Left forelimb (tissue), 1 donor: ENCODE measurements around the gene NPBWR2.

Experiments
- DNase-seq: peaks from one replicate; pipeline ENCODE4 v3.0.0-alpha.2; 2018; ENCODE audit warnings: low spot score

Gene NPBWR2

DNA sequence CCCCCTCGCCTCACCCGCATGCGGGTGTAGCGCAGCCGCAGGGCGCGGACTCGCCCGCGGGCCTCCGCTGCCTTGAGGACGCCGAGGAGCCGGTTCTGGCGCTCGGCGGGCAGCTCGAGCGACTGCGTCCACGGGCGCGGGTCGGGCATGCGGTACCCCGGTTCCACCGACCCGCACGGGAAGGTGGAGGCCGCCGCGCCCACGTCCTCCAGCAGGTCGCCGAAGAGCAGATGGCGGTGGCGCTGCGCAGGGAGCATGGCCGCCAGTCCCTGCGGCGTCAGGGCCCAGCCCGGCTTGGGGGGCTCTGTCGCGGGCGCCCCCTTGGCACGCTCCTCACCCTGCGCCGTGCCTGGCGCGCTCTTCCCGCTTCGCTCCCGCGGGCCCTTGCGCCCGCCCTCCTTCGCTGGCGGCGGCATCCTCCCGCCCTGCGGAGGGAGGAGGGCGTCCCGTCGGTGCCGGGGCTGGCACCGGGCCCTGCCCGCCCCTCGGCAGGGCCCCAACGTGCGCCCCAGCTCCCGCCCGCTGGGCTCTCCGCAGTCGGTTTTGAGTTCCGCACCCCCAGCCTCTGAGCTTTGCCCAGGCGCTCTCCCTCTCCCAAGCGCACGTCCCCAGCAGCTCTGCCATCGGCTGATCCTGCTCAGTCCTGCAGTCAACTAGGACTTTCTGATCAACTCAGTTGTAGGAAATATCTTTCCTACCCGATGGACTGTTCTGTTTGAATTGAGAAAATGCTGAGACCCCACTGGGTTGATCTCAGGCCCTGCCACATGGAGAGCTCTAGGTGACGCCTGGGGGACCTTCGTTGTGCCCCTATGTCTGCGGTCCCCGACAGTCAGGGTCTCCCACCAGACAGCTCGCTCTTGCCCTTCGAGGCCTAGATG lies 23.3 kb downstream of the NPBWR2 start, which contains the start of gene LKAAEAR1:
Gene LKAAEAR1 (minus strand): TSS at position 595 of the 881 bp plus-strand sequence. CDS start 179 bp downstream, at position 416.
- no peak for DNase-seq

DNA sequence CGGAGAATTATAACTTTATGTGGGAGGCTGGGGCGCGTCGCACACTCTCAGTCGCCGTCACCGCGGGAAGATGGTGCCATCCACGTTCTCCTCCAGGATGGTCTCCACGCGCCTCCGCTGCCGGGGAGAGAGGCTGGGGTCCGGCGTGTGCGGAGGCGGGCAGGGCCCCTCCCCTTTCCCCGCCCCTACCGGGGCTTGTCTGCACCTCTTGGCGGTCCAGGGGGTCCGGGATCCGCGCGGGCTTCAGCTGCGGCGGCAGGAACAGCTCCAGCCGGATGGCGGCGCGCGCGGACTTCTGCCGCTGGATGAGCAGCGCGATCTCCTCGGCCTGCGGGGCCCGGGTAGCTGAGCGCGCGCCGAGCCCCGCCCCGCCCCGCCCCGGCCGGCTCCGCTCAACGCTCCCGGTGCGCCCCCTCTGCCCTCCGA lies 24.0 kb downstream of the NPBWR2 start:
- peak; percentile 84 for DNase-seq

DNA sequence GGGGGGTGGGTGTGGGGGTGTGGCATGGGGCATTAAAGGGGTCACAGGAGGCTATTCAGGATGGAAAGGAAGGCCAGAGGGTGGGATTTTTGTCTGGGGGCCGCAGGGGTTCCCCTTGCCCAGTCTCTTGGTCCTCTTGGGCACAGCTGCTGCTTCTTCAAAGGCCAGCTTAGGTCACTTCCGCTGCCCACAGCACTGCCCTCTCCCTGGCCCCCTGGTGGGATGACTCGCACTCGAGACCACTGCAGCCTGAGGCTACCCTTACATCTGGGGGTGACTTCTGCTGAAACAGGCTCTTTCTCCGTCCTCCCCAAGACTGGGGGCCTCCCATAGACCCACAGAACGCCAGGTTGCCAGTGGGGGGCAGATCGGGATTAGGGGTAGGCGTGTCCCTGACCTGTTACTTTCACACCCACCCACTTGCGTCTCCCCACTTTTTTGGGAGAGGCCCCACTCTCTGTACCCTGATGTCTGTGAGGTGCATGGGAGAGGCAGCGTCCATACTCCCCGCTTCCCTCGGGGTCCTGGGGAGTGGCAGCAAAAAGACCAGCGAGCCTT lies 24.5 kb downstream of the NPBWR2 start:
- no peak for DNase-seq

DNA sequence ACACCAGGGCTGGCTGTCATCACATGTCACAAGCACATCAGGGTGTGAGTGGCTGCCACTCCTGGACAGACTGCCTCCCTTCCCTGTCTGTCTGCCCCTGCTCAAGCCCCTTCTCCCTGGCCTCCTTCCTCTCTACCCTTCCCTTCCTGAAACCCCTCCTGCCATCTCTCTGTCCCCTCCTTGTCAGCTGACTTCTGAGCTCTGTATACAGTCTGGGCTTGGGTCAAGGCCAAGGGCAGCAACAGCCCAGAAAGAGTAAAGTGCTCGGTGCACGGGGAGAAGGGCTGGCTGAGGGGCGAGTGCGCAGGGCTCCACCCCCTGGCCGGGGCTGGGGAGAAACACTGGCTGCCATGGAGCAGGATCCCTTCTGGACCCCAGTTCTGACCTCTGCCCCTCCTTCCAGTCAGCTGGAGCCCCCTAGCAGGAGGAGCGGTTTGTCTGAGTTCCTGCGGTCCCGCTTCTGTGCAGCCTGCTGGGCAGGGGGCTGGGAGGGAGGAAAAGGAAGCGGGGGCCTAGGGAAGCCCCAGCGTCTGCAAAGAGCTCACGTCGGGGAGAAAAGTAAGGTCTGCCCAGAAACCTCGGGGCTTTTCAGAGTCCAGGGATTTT lies 25.1 kb downstream of the NPBWR2 start:
- no peak for DNase-seq

DNA sequence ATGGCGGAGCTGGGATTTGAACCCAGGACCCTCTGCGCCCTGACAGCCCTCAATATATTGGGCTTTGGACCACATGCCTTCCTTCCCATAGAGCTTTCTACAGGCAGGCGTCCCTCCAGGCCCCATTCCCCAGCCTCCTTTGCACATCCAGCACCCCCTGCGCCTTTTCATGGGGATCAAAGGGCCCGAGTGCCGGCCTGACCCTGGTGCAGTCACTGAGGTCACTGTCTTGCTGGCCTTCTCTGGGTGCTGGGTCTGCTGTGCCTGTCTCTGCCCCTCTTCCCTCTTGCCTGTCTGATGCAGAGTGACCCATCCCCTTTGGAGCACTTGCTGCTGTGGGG lies 25.8 kb downstream of the NPBWR2 start:
- DNase-seq = no peak

DNA sequence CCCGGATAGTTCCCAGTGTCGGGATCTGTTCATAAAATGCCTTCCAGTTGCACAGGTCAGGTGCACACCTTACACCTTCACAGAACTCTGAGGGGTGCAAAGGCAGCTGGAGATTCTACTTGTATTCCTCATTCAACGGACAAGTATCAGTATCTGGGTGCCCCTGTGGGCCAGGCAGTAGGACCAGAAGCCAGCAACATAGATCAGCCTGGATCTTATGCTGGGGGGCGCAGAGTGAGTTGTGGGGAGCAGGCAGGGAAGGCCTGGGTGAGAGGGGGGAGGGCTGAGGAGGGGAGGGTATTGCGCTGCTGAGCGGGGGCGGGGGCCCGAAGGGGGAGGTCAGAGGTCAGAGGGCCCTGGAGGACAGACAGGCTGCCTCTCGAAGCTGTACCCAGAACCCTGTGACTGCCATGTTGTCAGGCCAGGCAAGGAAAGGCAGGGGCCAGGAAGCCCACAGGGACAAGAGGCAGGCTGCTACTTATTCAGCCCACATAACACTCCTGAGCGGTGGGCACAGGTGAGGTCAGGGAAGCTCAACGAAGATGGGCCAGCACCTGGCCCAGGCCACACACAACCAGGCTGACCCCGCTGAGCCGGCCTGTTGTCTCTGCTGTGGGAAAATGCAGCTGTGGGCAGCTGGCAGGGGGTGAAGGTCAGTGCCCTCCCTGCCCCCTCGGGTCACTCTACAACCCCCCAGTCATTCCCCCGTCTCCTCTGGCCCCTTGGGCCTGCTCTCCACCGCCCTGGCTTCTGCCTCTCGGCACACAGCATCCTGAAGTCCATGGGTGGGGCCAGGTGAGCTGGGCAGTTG lies 26.3 kb downstream of the NPBWR2 start:
- no peak for DNase-seq

DNA sequence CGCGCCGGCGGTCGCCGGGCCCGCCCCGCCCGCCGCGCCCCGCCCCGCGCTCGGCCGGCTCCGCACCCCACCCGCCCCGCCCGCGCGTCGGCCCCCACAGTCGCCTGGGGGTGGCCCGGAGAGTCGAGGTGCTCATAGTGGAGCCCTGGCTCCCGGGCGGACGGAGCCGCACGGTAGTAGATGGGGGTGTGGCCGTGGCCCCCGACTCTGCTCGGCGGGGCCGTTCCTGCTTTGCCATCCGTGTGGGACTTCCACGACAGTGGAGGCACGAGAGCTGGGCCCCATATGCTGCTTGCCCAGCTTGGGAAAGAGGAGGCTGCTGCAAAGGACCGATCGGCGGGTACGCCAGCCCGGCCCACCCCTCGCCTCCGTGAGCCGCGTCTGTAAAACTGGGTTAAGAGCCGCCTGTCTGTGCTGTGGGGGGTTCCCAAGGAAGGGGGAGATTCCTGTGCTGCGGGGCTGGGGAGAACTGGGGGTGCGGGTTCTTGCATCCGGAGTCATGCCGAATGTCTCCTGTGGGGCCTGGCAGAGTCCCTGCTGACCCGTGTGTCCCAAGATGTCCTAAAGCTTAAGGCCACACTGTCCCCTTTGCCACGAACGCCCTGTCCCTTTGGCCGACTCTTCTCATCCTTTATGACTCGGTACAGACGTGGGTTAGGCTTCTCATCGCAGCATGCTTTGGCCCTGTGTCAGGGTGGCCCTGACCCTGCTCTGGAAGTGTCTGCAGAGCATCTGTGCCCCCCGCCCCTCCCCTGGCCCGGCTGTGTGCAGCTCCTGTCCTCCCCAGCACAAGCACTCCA lies 27.2 kb downstream of the NPBWR2 start, which contains the start of gene OPRL1:
Gene OPRL1 (plus strand): TSS at position 70 of the 800 bp plus-strand sequence. CDS start 12,639 bp downstream, outside the sequence.
- DNase-seq = no peak

DNA sequence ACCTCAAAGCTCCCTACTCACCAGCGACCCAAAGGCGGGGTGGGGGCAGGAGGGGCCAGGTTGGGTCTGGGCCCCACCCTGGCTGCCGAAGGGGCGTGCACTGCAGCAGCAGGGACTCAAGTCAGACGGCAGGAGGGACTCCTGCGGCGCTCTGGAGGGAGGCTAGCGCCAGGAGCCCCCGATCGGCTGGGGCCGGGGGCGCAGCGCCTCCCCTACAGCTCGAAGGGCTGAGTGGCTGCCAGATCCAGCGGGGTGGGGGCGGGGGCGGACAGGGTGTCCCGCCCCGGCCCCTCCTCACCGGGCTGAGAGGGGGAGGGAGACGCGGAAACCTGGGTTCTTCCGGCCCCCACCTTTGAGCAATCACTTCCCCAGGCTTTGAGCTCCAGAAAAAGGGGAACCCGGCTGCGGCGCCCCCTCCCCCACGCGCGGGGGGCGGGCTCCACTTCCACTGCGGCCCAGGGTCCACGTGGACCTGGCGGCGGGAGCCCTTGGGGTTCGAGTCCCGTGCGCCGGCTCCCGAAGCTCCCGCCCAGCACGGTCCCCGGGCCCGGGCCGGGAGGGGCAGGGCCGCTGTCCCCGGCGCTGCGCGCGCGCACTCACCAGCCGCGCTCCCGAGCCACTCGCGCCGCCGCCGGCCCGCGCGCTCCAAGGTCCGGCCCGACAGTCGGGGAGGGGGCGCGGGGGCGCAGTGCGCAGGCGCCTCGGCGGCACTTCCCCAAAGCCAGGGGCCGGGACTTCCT lies 27.9 kb downstream of the NPBWR2 start, which contains the start of gene RGS19:
Gene RGS19 (minus strand): TSS at position 246 of the 740 bp plus-strand sequence. CDS start 2,632 bp downstream, outside the sequence.
- peak; percentile 89 for DNase-seq

DNA sequence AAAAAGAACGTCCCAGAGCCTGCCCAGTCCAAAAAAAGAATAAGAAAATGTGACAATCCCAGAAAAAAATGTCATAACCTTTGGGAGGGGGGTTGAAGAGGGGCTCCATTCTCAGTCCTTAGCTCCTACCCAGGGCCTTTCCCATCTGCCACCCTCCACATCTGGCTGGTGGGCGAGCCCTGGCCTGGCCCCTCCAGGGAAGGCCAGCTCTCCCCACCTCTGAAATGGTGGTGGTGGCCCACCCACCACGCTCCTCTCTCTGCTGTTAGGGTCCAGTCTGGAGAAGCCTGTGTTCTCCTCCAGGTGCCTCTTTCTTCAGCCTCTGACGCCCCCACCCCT lies 28.5 kb downstream of the NPBWR2 start:
- DNase-seq = no peak

DNA sequence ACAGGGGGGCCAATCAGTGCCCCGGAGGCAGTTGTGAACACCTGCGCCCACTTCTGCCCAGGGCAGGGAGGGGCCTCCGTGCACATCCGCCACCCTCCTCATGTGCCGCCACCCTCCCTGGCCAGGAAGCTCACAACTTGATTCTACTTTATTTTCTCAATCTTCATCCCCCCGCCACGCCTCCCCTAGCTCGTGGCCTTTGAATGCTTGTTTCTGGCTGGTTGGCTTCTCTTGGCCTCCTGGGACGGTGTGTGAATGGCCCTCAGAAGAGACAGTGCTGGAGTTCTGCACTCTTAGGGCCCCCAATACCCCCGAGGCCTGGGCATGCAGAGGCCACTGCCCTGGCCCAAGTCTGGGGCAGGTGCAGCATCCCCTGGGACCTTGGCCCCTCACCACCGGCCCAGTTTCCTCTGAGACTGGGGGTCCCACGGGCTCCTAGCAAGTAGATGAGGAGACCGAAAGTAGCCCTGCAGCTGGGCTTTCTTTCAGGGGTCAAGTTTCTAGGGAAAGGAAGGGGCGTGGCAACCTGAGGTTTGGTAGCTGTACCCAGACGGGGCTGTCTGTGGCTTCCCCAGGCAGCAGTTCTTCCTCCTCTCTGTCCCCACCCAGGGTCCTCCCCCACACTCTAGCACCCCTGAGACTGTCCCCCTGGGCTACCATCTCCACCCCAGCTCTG lies 29.4 kb downstream of the NPBWR2 start:
- no peak for DNase-seq

DNA sequence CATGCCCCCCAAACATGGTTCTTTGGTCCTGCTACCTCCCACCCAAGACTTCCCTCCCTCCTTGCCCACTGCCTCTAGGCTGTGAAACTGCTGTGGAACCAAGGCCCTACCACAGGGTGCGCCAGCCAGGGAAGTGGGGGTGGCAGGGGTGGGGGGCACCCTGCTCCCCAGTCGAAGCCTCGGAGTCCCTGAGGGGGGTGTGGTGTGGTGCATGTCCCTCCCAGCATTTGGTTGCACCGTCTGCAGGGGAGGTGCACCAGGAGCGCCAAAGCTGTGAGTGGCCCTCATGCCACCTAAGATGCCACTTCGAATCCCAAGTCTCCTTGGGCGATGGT lies 29.9 kb downstream of the NPBWR2 start:
- DNase-seq = no peak

DNA sequence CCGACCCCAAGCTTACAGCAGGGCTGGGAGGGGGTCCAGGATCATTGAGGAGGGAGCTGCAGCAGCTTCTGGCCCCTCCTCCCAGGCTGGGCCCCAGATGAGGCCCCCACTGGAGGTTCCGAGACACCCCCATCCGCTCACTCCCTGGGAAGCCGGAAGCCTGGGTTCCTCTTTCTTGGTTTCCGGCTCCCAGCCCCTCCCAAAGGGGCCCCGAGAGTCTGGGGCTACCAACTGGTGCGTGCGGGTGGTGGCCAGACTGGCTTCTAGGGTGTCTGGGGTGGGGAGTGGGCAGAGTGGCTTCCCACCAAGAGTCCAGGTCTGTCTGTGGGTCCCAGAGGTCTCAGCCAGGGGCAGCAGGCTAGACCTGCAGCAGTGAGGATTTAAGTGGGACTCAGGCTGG lies 30.3 kb downstream of the NPBWR2 start:
- no peak for DNase-seq

DNA sequence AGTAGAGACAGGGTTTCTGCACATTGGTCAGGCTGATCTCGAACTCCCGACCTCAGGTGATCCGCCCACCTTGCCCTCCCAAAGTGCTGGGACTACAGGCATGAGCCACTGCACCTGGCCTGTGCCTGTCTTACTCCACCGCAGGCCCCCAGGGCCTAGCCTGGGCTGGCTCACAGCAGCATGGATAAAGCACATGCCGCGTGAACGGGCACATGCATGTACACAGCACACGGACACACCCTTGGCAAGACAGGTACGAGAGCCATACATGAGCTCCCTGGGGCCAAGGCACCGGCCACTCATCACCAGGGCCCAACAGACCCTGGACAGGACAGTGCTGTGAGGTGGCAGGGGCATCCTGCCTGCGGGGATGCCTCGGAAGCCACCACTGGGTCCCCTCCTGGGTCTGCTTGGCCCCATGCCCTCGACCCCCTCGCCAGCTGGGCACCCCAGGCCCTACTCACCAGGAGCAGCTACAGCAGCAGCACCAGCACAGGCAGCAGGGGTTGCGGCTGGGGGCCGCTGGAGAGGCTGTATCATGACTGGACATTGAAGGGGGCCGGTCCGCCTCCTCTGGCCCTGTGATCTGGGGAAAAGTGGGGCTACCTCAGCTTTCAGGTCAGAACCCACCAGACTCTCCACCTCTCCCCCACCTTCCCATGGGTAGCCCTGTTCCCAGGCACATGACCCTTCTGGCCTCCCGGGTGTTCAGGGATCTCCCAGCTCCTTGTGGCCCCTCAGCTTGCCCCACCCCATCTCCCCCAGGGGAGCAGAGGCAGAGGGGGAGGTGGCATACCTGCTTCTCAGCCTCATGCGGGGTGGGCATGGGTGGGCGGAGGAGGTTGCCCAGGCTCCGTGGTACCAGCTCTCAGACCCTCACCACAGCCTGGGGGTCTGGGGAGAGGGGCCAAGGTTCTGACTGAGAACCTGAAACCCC lies 31.0 kb downstream of the NPBWR2 start:
- no peak for DNase-seq

DNA sequence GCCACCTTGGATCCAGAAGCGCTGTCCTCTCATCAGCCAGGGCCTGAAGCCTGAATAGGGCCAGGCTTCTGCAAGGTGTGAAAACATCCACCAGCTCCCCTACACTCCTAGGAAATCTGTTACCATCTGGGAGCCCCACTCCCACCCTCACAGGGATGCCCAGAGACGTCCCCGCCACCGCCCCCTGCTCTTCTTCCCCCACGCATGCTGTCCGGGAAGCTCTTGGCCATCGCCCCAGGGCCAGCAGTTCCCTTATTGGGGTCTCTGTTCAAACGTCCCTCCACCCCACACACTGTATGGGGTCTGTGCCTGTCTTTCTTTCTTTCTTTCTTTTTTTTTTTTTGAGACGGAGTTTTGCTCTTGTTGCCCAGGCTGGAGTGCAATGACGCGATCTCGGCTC lies 31.8 kb downstream of the NPBWR2 start:
- DNase-seq = no peak

DNA sequence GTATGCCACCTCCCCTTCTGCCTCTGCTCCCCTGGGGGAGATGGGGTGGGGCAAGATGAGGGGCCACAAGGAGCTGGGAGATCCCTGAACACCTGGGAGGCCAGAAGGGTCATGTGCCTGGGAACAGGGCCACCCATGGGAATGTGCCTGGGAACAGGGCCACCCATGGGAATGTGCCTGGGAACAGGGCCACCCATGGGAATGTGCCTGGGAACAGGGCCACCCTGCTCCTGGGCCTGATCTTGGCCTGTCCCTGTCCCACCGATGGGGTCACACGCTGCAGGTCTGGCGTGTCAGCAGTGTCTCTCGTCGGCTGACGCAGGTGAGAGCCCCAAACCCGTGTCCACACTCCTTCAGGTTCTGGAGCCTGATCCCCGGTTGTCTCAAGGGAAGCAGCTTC lies 32.4 kb downstream of the NPBWR2 start:
- no peak for DNase-seq

DNA sequence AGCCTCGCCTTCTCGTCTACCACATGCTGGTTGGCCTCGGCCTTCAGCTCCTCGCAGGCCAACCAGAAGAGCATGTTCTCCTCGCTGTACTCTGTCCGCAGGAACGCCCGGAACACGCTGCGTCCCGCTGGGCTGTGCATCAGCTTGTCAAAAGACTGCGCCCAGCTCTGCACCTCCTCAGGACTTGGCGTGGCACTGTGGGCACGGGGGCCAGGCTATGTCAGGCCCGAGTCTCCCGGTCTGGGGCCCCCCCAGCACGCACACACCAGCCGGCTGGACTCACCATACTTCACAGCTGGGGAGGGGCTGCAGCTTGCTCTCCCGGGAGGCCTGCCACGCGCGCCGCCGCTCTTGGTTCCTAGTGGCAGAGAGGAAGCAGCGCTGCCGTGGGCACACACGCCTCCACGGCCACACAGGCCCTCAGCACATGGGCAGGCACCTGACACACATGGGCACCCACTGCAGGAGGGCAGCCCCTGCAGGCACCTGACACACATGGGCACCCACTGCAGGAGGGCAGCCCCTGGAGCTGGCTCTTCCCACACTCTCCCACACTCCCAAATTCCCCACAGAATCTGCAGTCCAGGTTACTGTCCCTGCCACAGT lies 33.1 kb downstream of the NPBWR2 start:
- no peak for DNase-seq

DNA sequence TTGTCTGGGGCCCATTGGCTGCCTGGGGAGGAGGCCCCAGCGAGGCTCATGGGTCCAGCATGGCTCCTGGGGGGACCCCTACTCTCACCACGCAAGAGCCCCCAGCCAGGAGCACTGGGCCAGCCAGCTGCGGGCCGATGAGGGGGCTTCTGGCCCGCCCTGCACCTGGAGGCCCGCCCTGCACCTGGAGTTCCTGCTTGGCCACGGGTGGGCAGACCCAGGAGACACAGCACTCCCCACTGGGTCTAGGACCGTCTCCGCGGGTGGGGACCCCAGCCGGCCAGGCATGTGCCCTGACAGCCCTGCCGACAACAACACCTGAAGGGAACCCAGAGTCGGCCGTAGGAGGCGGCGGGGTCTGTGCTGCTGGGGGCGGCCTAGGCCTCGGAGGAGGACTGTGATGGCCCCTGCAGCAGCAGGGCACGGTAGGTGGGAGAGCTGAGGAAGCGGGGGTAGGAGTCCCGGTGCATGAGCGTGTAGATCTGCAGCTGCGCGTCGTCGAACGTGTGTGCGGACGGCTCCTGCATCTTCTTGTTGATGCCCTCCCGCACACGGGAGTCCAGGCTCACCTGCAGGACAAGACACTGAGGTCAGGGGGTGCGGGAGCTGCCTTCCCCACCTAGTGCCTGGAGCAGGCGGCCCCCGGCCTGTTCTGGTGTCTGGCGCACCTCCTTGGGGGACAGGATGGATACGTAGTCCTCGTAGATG lies 33.7 kb downstream of the NPBWR2 start:
- DNase-seq = no peak

DNA sequence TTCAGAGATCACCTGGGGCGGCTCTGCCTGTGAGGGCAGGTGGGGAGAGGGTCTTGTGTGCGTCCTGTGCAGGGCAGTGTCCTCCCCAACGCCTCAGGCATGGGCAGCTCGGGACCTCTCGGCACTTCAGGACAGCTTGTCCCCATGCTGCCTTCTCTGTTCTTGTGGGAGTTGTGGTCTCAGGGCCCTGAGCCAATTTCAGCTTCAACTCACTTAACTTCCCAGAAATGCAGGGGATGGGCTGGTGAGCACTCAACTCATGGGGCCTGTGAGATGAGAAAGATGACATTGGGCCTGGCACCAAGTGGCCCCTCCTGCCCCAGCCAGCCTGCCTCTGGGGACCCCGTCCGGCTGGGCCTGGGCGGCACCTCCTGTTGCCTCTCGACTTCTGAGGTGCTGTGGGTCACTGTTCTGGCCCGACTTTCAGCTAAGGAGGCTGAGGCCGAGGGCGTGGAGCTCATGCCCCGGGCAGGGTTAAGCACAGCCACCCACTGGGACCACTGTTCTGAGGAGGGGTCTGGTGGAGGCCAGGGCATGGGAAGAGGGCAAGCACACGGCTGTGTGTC lies 34.8 kb downstream of the NPBWR2 start:
- DNase-seq = no peak
